Mesodermal cell (in vitro differentiated cells): Measurements from ENCODE around the gene MAPK7.

Experiments used
- H3K27ac ChIP-seq: 2 replicates; pipeline ENCODE4 v1.7.0; 2013; ENCODE audit warnings: mild to moderate bottlenecking, low read depth, low read length, moderate library complexity; ENCODE audit not compliant: severe bottlenecking
- H3K36me3 ChIP-seq: 2 replicates; pipeline ENCODE4 v1.7.1; 2013; ENCODE audit warnings: mild to moderate bottlenecking, low read length, moderate library complexity; ENCODE audit not compliant: control insufficient read depth, insufficient read depth
- H3K4me1 ChIP-seq: one replicate; pipeline ENCODE4 v1.7.1; 2013; ENCODE audit warnings: mild to moderate bottlenecking, low read length; ENCODE audit not compliant: insufficient read depth, control insufficient read depth, poor library complexity, severe bottlenecking
- H3K4me3 ChIP-seq: 2 replicates; pipeline ENCODE4 v1.7.0; 2013; ENCODE audit warnings: low read length, control low read depth, mild to moderate bottlenecking; ENCODE audit not compliant: insufficient read depth, poor library complexity, severe bottlenecking; ENCODE audit errors: extremely low read depth
- H3K9me3 ChIP-seq: 2 replicates; pipeline ENCODE4 v1.7.1; 2013; ENCODE audit warnings: mild to moderate bottlenecking, low read length, moderate library complexity; ENCODE audit not compliant: control insufficient read depth
- WGBS, 2 experiments: methylation state at CpG; one replicate each; pipeline ENCODE4 v1.1.5; 2013; ENCODE audit warnings: missing lambda C conversion rate in 2 of 2; ENCODE audit not compliant: insufficient coverage in 2 of 2; 5-methylcytosine and 5-hydroxymethylcytosine counted together

Gene MAPK7

GRCh38 chr17:19405114-19405513 is 26.8 kb downstream of the MAPK7 start:
- no peaks in the 10 kb centered on the region for H3K36me3 ChIP-seq
- 88 to 96% methylated on average over 4 to 5 of the region's 5 CpGs for WGBS, 2 experiments
- no peak overlapping the region for H3K4me3 ChIP-seq
- H3K9me3 ChIP-seq: no peaks in the 10 kb centered on the region
- H3K4me1 ChIP-seq: no peaks in the 10 kb centered on the region
- H3K27ac ChIP-seq: no peak overlapping the region

- Histone ChIP-seq H3K4me1 (no peaks in the 10 kb centered on the region), H3K36me3 (no peaks in the 10 kb centered on the region), H3K27ac (no peak overlapping the region), H3K9me3 (no peaks in the 10 kb centered on the region), H3K4me3 (no peak overlapping the region)
- 93 to 98% methylated on average over 6 to 8 of the region's 10 CpGs for WGBS, 2 experiments
Observed at GRCh38 chr17:19407601-19408345, 29.5 kb downstream of the MAPK7 start.

DNA sequence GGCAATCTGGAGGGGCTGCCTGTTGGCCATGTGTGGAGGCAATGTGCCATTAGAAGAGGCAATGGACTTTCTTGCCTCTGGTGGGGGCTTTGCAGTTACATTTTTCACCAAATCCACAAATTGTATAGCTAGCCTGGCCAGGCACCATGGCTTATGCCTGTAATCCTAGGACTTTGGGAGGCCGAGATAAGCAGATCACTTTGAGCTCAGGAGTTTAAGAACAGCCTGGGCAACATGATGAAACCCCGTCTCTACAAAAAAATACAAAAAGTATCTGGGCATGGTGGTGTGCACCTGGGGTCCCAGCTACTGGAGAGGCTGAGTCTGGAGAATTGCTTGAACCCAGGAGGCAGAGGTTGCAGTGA is 30.0 kb downstream of the MAPK7 start:
- no peak overlapping the region for H3K27ac ChIP-seq
- 100% methylated on average over 2 of the region's 2 CpGs for WGBS, 2 experiments
- no peak overlapping the region for H3K4me3 ChIP-seq
- no peaks in the 10 kb centered on the region for H3K9me3 ChIP-seq
- no peaks in the 10 kb centered on the region for H3K36me3 ChIP-seq
- H3K4me1 ChIP-seq: no peaks in the 10 kb centered on the region

- WGBS, 2 experiments: 95 to 100% methylated on average over 2 of the region's 3 CpGs
- Histone ChIP-seq H3K4me1 (no peaks in the 10 kb centered on the region), H3K27ac (no peak overlapping the region), H3K9me3 (no peaks in the 10 kb centered on the region), H3K36me3 (no peaks in the 10 kb centered on the region), H3K4me3 (no peak overlapping the region)
Observed at GRCh38 chr17:19409066-19409465, 30.8 kb downstream of the MAPK7 start.

GRCh38 chr17:19409509-19409908 is 31.2 kb downstream of the MAPK7 start:
- Histone ChIP-seq H3K9me3 (no peaks in the 10 kb centered on the region), H3K4me1 (no peaks in the 10 kb centered on the region), H3K4me3 (no peak overlapping the region), H3K36me3 (no peaks in the 10 kb centered on the region), H3K27ac (no peak overlapping the region)
- 47 to 78% methylated on average over 2 of the region's 3 CpGs for WGBS, 2 experiments

DNA sequence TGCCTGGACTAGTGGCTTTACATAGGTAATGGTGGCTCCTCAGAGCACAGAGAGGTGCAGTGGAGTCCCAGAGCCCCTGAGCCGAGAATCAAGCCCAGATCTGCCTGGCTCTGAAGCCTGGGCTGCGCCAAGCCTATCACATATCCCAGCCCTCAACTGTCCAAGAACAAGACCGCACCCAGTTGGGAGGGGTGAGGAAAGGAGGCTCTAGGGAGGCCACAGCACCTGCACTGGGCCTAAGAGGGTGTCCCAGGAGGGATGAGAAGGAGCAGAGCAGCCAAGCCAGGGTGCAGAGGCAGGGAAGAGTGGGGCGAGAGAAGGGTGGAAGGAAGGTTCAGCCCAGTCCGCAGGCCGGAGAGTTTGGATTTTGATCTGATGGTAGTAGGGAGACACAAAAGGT is 31.8 kb downstream of the MAPK7 start:
- no peaks in the 10 kb centered on the region for H3K4me1 ChIP-seq
- H3K27ac ChIP-seq: no peak overlapping the region
- 90 to 100% methylated on average over 3 to 4 of the region's 6 CpGs for WGBS, 2 experiments

GRCh38 chr17:19410875-19411620 is 32.8 kb downstream of the MAPK7 start, which contains the start of gene RNF112:
Gene RNF112, plus strand, starts transcription at chr17:19411232. Its CDS starts 177 bp downstream, at chr17:19411409.
- 40 to 42% methylated on average over 17 to 21 of the region's 23 CpGs for WGBS, 2 experiments

More for the DNA sequence above, 31.8 kb downstream of the MAPK7 start:
- no peaks in the 10 kb centered on the region for H3K9me3 ChIP-seq
- no peaks in the 10 kb centered on the region for H3K36me3 ChIP-seq
- H3K4me3 ChIP-seq: no peak overlapping the region

DNA sequence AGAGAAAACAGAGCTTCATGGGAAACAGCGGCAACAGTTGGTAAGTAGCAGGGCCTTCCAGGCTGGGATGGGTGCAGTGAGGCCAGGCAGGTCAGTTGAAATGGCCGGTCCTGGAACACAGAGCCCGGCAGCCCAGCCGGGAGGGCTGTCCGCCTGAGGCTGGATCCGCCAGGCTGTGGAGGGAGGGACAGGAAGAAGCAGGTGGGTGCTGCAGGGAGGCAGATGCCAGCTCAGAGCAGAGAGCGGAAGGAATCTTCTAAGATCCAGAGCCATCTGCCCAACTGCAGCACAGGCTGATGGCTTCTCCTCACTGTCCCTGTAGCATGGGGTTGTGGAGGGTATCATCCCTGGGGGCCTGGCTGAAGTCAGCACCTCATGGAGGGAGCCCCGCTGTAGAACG is 33.3 kb downstream of the MAPK7 start:
- Histone ChIP-seq H3K4me3 (no peak overlapping the region), H3K9me3 (no peaks in the 10 kb centered on the region), H3K27ac (no peak overlapping the region), H3K36me3 (no peaks in the 10 kb centered on the region), H3K4me1 (no peaks in the 10 kb centered on the region)
- 91 to 95% methylated on average over 8 to 9 of the region's 9 CpGs for WGBS, 2 experiments

More at GRCh38 chr17:19410875-19411620, 32.8 kb downstream of the MAPK7 start, which contains the start of gene RNF112:
- no peaks in the 10 kb centered on the region for H3K9me3 ChIP-seq
- H3K27ac ChIP-seq: no peak within 1 kb of the TSS
- no peaks in the 10 kb centered on the region for H3K4me1 ChIP-seq
- no peak within 1 kb of the TSS for H3K4me3 ChIP-seq
- no peaks in the 10 kb centered on the region for H3K36me3 ChIP-seq

- 92 to 95% methylated on average over 15 to 16 of the region's 16 CpGs for WGBS, 2 experiments
Observed at GRCh38 chr17:19412510-19412909, 34.2 kb downstream of the MAPK7 start.

DNA sequence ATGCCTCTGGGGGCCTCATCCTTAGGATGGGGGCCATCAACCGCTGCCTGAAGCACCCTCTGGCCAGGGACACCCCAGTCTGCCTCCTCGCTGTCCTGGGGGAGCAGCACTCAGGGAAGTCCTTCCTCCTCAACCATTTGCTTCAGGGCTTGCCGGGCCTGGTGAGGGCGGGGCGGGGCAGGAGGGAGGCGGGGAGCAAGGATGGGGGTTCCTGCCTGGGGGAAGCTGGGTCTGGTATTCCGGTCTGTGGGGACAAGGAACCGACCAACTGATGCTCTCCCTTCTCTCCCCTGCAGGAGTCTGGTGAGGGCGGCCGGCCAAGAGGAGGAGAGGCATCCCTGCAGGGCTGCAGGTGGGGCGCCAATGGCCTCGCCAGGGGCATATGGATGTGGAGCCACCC is 34.7 kb downstream of the MAPK7 start:
- H3K4me1 ChIP-seq: no peaks in the 10 kb centered on the region
- WGBS, 2 experiments: 93 to 100% methylated on average over 1 to 3 of the region's 12 CpGs
- H3K27ac ChIP-seq: no peak overlapping the region
- no peak overlapping the region for H3K4me3 ChIP-seq
- H3K36me3 ChIP-seq: no peaks in the 10 kb centered on the region
- no peaks in the 10 kb centered on the region for H3K9me3 ChIP-seq

More at GRCh38 chr17:19412510-19412909, 34.2 kb downstream of the MAPK7 start:
- no peak overlapping the region for H3K27ac ChIP-seq
- H3K4me1 ChIP-seq: no peaks in the 10 kb centered on the region
- H3K9me3 ChIP-seq: no peaks in the 10 kb centered on the region
- no peaks in the 10 kb centered on the region for H3K36me3 ChIP-seq
- no peak overlapping the region for H3K4me3 ChIP-seq

DNA sequence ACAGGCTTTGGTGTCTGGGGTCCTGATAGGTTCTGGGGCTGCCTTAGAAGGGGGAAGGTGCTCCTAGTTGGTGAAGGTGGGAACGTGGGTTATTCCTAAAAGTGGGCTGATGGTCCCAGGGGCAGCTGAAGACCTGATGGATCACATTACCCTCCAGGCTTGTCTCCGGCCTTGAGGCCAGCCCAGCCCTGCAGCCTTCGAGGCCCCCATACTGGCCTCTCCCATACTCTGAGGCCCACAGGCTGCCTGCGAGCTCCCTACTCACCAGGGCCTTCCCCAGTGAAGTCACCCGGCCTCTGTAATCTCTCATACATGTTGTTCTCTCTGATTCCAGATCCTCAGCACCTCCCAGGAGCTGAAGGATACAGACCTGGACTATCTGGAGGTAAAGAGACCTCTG is 35.5 kb downstream of the MAPK7 start:
- Histone ChIP-seq H3K4me1 (no peaks in the 10 kb centered on the region), H3K36me3 (no peaks in the 10 kb centered on the region), H3K9me3 (no peaks in the 10 kb centered on the region), H3K4me3 (no peak overlapping the region), H3K27ac (no peak overlapping the region)
- whole genome bisulfite sequencing, 2 experiments: 93 to 94% methylated on average over 2 to 5 of the region's 5 CpGs
